Gastrocnemius medialis (tissue), 4 donors: ENCODE results near the gene MALRD1. TPM values are rescaled to one million over a fixed set of nuclear protein-coding genes. Genes with fewer than 3 reads are reported as not detected.

Source experiments
- ATAC-seq, 2 donors: fragments of 150-250 bp; one replicate each; pipeline ENCODE4 v1.9.1; 2016
- DNase-seq, 2 donors: peaks; one replicate each; pipeline ENCODE4 v3.0.0-alpha.2; 2019
- H3K27ac ChIP-seq, 4 donors: fragments of 200-600 bp; sonication (generic); 1 replicate in 1 of 4; 2 replicates in 3 of 4; pipeline ENCODE4 v1.5.1; 2016 to 2018; ENCODE audit warnings: mild to moderate bottlenecking in 2 of 4, moderate library complexity in 1 of 4
- H3K27me3 ChIP-seq, 3 donors: fragments of 200-600 bp; sonication (generic) in 2 of 3; 1 replicate in 1 of 3; 2 replicates in 2 of 3; pipeline versions ENCODE4 v1.5.1 to v1.6.0; 2016 to 2019; ENCODE audit warnings: mild to moderate bottlenecking in 1 of 3, moderate library complexity in 1 of 3
- H3K36me3 ChIP-seq, 2 donors: fragments of 200-600 bp; sonication (generic) in 1 of 2; one replicate each; pipeline ENCODE4 v1.5.1; 2017 to 2018
- H3K4me1 ChIP-seq, 2 donors: fragments of 200-600 bp; sonication (generic) in 1 of 2; one replicate each; pipeline ENCODE4 v1.5.1; 2016 to 2017; ENCODE audit warnings: mild to moderate bottlenecking in 2 of 2
- H3K4me3 ChIP-seq, 4 donors: fragments of 200-600 bp; sonication (generic) in 3 of 4; 1 replicate in 1 of 4; 2 replicates in 3 of 4; pipeline ENCODE4 v1.5.1; 2016 to 2019; ENCODE audit warnings: mild to moderate bottlenecking in 2 of 4
- H3K9me3 ChIP-seq, 3 donors: fragments of 200-600 bp; sonication (generic) in 2 of 3; 1 replicate in 1 of 3; 2 replicates in 2 of 3; pipeline ENCODE4 v1.5.1; 2016 to 2019
- CTCF ChIP-seq, 5 experiments: fragments of 450-650 bp in 3 of 5; fragments of 200-600 bp in 2 of 5; sonication (generic) in 2 of 5; IDR thresholded peaks in 4 of 5; conservative IDR thresholded peaks in 1 of 5; 1 replicate in 4 of 5; 2 replicates in 1 of 5; pipeline ENCODE4 v1.5.1; 2016 to 2019; ENCODE audit warnings: antibody characterized with exemption in 5 of 5, mild to moderate bottlenecking in 3 of 5, moderate library complexity in 3 of 5
- POLR2A ChIP-seq, 2 donors: fragments of 450-650 bp; IDR thresholded peaks; one replicate each; pipeline ENCODE4 v1.6.1; 2017; ENCODE audit warnings: antibody characterized with exemption in 2 of 2, mild to moderate bottlenecking in 2 of 2, moderate library complexity in 2 of 2
- in situ Hi-C, 4 donors: fragments of 200-750 bp; cut with MboI; loops; one replicate each; pipeline versions ENCODE4 v1.15.0 to v1.8.0; 2017; ENCODE audit warnings: low sequenced_read_pairs in 4 of 4
- intact Hi-C: fragments of 100-400 bp; cut with DNase I; formaldehyde crosslinking; loops from one replicate; pipeline ENCODE4 v1.15.1; 2023; ENCODE audit warnings: low total_unique reads
- total RNA-seq, 4 donors: library from RNA; depleted of rRNA; stranded (reverse); fragments of >200 nt; gene quantifications; one replicate each; pipeline versions ENCODE4 v1.1.0 to v1.2.3, GENCODE V29; 2016

MALRD1 gene
- total RNA-seq, 4 donors from 2014 or later, result 0.75 TPM; not detected in 3

GRCh38 chr10:19710600-19710999 is 662.0 kb downstream of the MALRD1 start:
- intact Hi-C loops (no loop called here), in situ Hi-C loops (no loop called here)
- ATAC-seq (no peak), DNase-seq (no peak)
- Histone ChIP-seq H3K4me3 (no peak overlapping the region), H3K9me3 (no peaks in the 10 kb centered on the region), H3K36me3 (no peaks in the 10 kb centered on the region), H3K27me3 (no peaks in the 10 kb centered on the region), H3K27ac (no peak overlapping the region), H3K4me1 (no peaks in the 10 kb centered on the region)
- no peak for TF ChIP-seq CTCF (IDR thresholded peaks at IDR 0.05 in 4 of 5, conservative IDR thresholded peaks at IDR 0.05 in 1 of 5)
- TF ChIP-seq POLR2A (IDR thresholded peaks at IDR 0.05), result no peak

- H3K27me3 ChIP-seq, result no peaks in the 10 kb centered on the region
- DNase-seq, result no peak
- intact Hi-C loops, result no loop called here
- H3K36me3 ChIP-seq, result no peaks in the 10 kb centered on the region
- no peaks in the 10 kb centered on the region for H3K9me3 ChIP-seq
- in situ Hi-C loops, result no loop called here
- TF ChIP-seq POLR2A (IDR thresholded peaks at IDR 0.05) (no peak), CTCF (IDR thresholded peaks at IDR 0.05 in 4 of 5, conservative IDR thresholded peaks at IDR 0.05 in 1 of 5) (no peak)
- no peak overlapping the region for H3K27ac ChIP-seq
- H3K4me3 ChIP-seq, result no peak overlapping the region
- no peaks in the 10 kb centered on the region for H3K4me1 ChIP-seq
- no peak for ATAC-seq
Observed at GRCh38 chr10:19713159-19713558, 664.6 kb downstream of the MALRD1 start.

GRCh38 chr10:19713800-19714525 is 665.4 kb downstream of the MALRD1 start:
- TF ChIP-seq POLR2A (IDR thresholded peaks at IDR 0.05) (no peak), CTCF (IDR thresholded peaks at IDR 0.05 in 4 of 5, conservative IDR thresholded peaks at IDR 0.05 in 1 of 5) (peak in 2 of 5 experiments; percentile 8 to 32)
- in situ Hi-C loops, result no loop called here
- intact Hi-C loops, result no loop called here
- no peaks in the 10 kb centered on the region for H3K9me3 ChIP-seq
- H3K27ac ChIP-seq, result no peak overlapping the region
- H3K4me3 ChIP-seq, result peak overlapping the region in 2 of 4 donors; percentile 14 to 21
- DNase-seq, result no peak
- no peaks in the 10 kb centered on the region for H3K27me3 ChIP-seq
- ATAC-seq, result no peak
- H3K4me1 ChIP-seq, result no peaks in the 10 kb centered on the region
- no peaks in the 10 kb centered on the region for H3K36me3 ChIP-seq

GRCh38 chr10:19719284-19719683 is 670.7 kb downstream of the MALRD1 start:
- Histone ChIP-seq H3K4me1 (no peaks in the 10 kb centered on the region), H3K9me3 (no peaks in the 10 kb centered on the region), H3K4me3 (no peak overlapping the region), H3K27ac (no peak overlapping the region), H3K27me3 (no peaks in the 10 kb centered on the region), H3K36me3 (no peaks in the 10 kb centered on the region)
- in situ Hi-C loops, result no loop called here
- no peak for DNase-seq
- intact Hi-C loops, result no loop called here
- no peak for TF ChIP-seq POLR2A (IDR thresholded peaks at IDR 0.05)
- TF ChIP-seq CTCF (IDR thresholded peaks at IDR 0.05 in 4 of 5, conservative IDR thresholded peaks at IDR 0.05 in 1 of 5), result no peak
- no peak for ATAC-seq

- DNase-seq, result no peak
- H3K27ac ChIP-seq, result no peak overlapping the region
- no peak for ATAC-seq
- intact Hi-C loops, result no loop called here
- H3K27me3 ChIP-seq, result no peaks in the 10 kb centered on the region
- H3K4me1 ChIP-seq, result no peaks in the 10 kb centered on the region
- in situ Hi-C loops, result no loop called here
- H3K36me3 ChIP-seq, result no peaks in the 10 kb centered on the region
- TF ChIP-seq POLR2A (IDR thresholded peaks at IDR 0.05), result no peak
- TF ChIP-seq CTCF (IDR thresholded peaks at IDR 0.05 in 4 of 5, conservative IDR thresholded peaks at IDR 0.05 in 1 of 5), result no peak
- no peaks in the 10 kb centered on the region for H3K9me3 ChIP-seq
- H3K4me3 ChIP-seq, result no peak overlapping the region
Observed at GRCh38 chr10:19724287-19724686, 675.7 kb downstream of the MALRD1 start.
